GM23248 (cell line): ENCODE results near the gene AGRN.

ENCODE experiments used
- EZH2 ChIP-seq: fragments of 200-600 bp; sonication (generic); IDR thresholded peaks from 2 replicates; pipeline ENCODE4 v1.6.1; 2018; ENCODE audit warnings: antibody characterized with exemption, mild to moderate bottlenecking; ENCODE audit not compliant: insufficient read depth, poor library complexity, severe bottlenecking
- EZH2phosphoT487 ChIP-seq: fragments of 200-600 bp; sonication (generic); IDR thresholded peaks from 2 replicates; pipeline ENCODE4 v1.6.1; 2018; ENCODE audit warnings: antibody characterized with exemption, moderate library complexity, mild to moderate bottlenecking, low read depth; ENCODE audit not compliant: insufficient read depth

GRCh38 chr1:980602-981395 is 39.1 kb upstream of the AGRN start:
- no peak for TF ChIP-seq EZH2
- no peak for TF ChIP-seq EZH2phosphoT487
